Upper lobe of left lung (tissue), 6 donors: ENCODE measurements around the gene TRDMT1. TPM values are rescaled to one million over a fixed set of nuclear protein-coding genes. Genes with fewer than 3 reads are reported as not detected.

Experiments
- ATAC-seq, 2 donors: fragments of 200-7000 bp; cut with Tn5 transposase; one replicate each; pipeline ENCODE4 v1.9.1; 2022; ENCODE audit warnings: mild to moderate bottlenecking in 2 of 2, moderate library complexity in 2 of 2; ENCODE audit not compliant: low FRiP score in 2 of 2
- DNase-seq, 2 donors: peaks; one replicate each; pipeline ENCODE4 v3.0.0-alpha.2; 2019 to 2020
- H3K27ac ChIP-seq, 4 donors: fragments of 200-600 bp; sonication (generic); one replicate each; pipeline ENCODE4 v1.5.1; 2016 to 2019
- H3K27me3 ChIP-seq, 4 donors: fragments of 200-600 bp; sonication (generic); one replicate each; pipeline ENCODE4 v1.5.1; 2017 to 2019
- H3K36me3 ChIP-seq, 4 donors: fragments of 200-600 bp; sonication (generic); one replicate each; pipeline ENCODE4 v1.5.1; 2016 to 2019
- H3K4me1 ChIP-seq, 4 donors: fragments of 200-600 bp; sonication (generic); one replicate each; pipeline ENCODE4 v1.5.1; 2018 to 2019
- H3K4me3 ChIP-seq, 4 donors: fragments of 200-600 bp; sonication (generic); one replicate each; pipeline ENCODE4 v1.5.1; 2017 to 2019; ENCODE audit warnings: mild to moderate bottlenecking in 2 of 4, moderate library complexity in 1 of 4
- H3K9me3 ChIP-seq, 4 donors: fragments of 200-600 bp; sonication (generic); one replicate each; pipeline ENCODE4 v1.5.1; 2018 to 2019
- EP300 ChIP-seq, 4 donors: sonication (generic); formaldehyde crosslinking; IDR thresholded peaks; one replicate each; pipeline ENCODE4 v1.5.1; 2017; ENCODE audit warnings: antibody characterized with exemption in 4 of 4, control low read depth in 2 of 4
- POLR2A ChIP-seq, 4 donors: fragments of 450-650 bp; IDR thresholded peaks; one replicate each; pipeline ENCODE4 v1.5.1; 2016 to 2017; ENCODE audit warnings: antibody characterized with exemption in 4 of 4, mild to moderate bottlenecking in 2 of 4
- POLR2AphosphoS5 ChIP-seq, 2 donors: sonication (generic); formaldehyde crosslinking; IDR thresholded peaks; one replicate each; pipeline ENCODE4 v1.5.1; 2017; ENCODE audit warnings: antibody characterized with exemption in 2 of 2
- WGBS, 2 donors: methylation state at CpG; one replicate each; pipeline ENCODE4 v1.1.5; 2017 to 2018; 5-methylcytosine and 5-hydroxymethylcytosine counted together
- total RNA-seq, 6 donors: library from RNA; depleted of rRNA in 4 of 6; stranded (reverse); fragments of >200 nt in 4 of 6; gene quantifications; one replicate each; pipeline versions ENCODE4 v1.1.0 to v1.2.1, GENCODE V29; 2016 to 2021
- TF ChIP-seq, protein P1 (sequence below), 6 experiments: fragments of 450-650 bp in 4 of 6; fragments of 200-600 bp in 2 of 6; sonication (generic) in 2 of 6; IDR thresholded peaks; one replicate each; pipeline ENCODE4 v1.5.1; 2016 to 2019; ENCODE audit warnings: antibody characterized with exemption in 6 of 6
- donor health status: DM: no; HTN: no; CAD: no; lungs with moderate emphysema.
- donor health status: DM: no; HTN: yes; CAD: no; lungs with severe emphysema.

Gene TRDMT1
- total RNA-seq, 6 donors from 2014 or later, result 5.8 to 22.0 (median 7.4) TPM

DNA sequence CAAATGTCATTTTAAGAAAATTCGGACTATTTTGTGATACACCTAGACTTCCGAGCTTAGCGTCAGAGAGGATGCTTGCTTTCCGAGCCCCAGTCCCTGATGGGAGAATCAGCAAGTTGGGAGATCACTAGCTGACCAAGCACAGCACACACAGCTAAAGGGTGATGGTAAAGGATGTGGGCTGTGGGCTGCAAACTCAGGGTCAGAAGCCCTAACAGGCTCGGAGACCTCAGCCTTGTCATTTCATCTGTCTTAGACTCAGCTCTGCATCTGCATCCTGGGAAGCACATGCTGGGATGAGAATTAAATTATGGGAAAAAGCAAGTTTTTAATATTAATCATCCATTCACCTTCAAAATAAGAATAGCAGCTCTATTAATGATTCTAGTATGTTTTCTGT, 75.1 kb downstream of the TRDMT1 start:
- no peaks in the 10 kb centered on the region for H3K9me3 ChIP-seq
- H3K4me3 ChIP-seq, result no peak overlapping the region
- H3K4me1 ChIP-seq, result no peaks in the 10 kb centered on the region
- 94 to 95% methylated on average over 5 of the region's 5 CpGs for WGBS, 2 donors
- ATAC-seq (no peak), DNase-seq (no peak)
- no peak overlapping the region for H3K27ac ChIP-seq
- TF ChIP-seq, protein P1, sequence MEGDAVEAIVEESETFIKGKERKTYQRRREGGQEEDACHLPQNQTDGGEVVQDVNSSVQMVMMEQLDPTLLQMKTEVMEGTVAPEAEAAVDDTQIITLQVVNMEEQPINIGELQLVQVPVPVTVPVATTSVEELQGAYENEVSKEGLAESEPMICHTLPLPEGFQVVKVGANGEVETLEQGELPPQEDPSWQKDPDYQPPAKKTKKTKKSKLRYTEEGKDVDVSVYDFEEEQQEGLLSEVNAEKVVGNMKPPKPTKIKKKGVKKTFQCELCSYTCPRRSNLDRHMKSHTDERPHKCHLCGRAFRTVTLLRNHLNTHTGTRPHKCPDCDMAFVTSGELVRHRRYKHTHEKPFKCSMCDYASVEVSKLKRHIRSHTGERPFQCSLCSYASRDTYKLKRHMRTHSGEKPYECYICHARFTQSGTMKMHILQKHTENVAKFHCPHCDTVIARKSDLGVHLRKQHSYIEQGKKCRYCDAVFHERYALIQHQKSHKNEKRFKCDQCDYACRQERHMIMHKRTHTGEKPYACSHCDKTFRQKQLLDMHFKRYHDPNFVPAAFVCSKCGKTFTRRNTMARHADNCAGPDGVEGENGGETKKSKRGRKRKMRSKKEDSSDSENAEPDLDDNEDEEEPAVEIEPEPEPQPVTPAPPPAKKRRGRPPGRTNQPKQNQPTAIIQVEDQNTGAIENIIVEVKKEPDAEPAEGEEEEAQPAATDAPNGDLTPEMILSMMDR (IDR thresholded peaks at IDR 0.05), result no peak
- no peak for TF ChIP-seq EP300 (IDR thresholded peaks at IDR 0.05)
- no peak for TF ChIP-seq POLR2A (IDR thresholded peaks at IDR 0.05)
- no peak for TF ChIP-seq POLR2AphosphoS5 (IDR thresholded peaks at IDR 0.05)
- H3K36me3 ChIP-seq, result no peaks in the 10 kb centered on the region
- H3K27me3 ChIP-seq, result no peaks in the 10 kb centered on the region

DNA sequence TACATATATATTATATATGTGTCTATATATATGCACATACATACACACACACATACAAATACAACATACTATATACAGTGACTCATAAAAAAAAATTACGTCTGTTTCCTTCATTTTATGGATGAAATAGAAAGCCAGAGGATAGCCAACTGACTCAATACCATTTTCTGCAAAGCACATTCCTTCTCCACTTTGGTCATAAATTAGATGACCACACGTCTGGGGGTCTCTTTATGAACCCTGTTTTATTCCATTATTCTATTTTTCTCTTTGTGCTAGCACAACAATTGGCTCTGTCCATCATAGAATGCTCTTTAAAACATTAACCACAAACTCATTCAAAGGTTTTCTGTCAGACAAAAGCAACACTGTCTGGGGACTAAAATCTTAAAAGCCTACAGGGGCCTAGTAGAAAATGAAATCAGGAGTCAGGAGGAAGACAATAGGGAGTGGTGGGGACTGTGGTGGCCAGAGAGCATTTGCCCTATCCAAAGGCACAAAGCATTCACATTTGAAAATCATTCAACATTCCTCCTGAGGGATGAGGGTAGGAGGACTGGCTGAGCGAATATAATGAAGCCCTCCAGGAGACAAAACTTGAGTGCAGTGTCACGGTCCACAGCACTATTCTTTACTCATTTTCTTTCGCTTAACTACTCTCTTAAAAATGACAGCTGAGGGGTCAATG, 76.1 kb downstream of the TRDMT1 start:
- ATAC-seq, result no peak
- no peak overlapping the region for H3K27ac ChIP-seq
- TF ChIP-seq POLR2A (IDR thresholded peaks at IDR 0.05) (no peak), POLR2AphosphoS5 (IDR thresholded peaks at IDR 0.05) (no peak), EP300 (IDR thresholded peaks at IDR 0.05) (no peak)
- TF ChIP-seq, protein P1 (IDR thresholded peaks at IDR 0.05), result no peak

DNA sequence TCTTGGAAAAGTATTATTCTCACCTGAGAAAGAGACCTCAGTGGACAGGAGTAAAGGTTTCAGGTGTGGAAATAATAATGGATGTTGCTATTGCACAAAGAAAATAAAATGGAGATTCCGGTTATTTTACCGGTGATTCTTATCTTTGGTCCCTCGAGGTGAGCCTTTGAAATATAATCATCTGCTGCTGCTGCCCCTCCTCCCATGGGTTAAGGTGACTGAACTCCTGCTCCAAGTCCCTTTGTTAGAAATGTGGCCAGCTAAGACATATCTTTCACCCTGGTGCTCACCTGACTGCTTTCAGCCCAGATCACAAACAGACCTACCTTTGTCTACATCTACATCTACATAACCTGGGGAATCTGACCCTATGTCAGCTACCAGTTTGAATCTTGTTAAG, 77.5 kb downstream of the TRDMT1 start:
- Histone ChIP-seq H3K27ac (no peak overlapping the region), H3K36me3 (no peaks in the 10 kb centered on the region), H3K4me3 (no peak overlapping the region), H3K27me3 (no peaks in the 10 kb centered on the region), H3K4me1 (no peaks in the 10 kb centered on the region), H3K9me3 (no peaks in the 10 kb centered on the region)
- no peak for ATAC-seq
- no peak for DNase-seq
- 74 to 87% methylated on average over 3 of the region's 3 CpGs for WGBS, 2 donors
- TF ChIP-seq POLR2AphosphoS5 (IDR thresholded peaks at IDR 0.05) (no peak), POLR2A (IDR thresholded peaks at IDR 0.05) (no peak), EP300 (IDR thresholded peaks at IDR 0.05) (no peak)
- TF ChIP-seq, protein P1 (IDR thresholded peaks at IDR 0.05), result no peak

More for the DNA sequence above, 76.1 kb downstream of the TRDMT1 start:
- Histone ChIP-seq H3K27me3 (no peaks in the 10 kb centered on the region), H3K9me3 (no peaks in the 10 kb centered on the region), H3K4me1 (no peaks in the 10 kb centered on the region), H3K4me3 (no peak overlapping the region), H3K36me3 (no peaks in the 10 kb centered on the region)
- 78 to 80% methylated on average over 5 of the region's 5 CpGs for WGBS, 2 donors
- DNase-seq, result no peak

DNA sequence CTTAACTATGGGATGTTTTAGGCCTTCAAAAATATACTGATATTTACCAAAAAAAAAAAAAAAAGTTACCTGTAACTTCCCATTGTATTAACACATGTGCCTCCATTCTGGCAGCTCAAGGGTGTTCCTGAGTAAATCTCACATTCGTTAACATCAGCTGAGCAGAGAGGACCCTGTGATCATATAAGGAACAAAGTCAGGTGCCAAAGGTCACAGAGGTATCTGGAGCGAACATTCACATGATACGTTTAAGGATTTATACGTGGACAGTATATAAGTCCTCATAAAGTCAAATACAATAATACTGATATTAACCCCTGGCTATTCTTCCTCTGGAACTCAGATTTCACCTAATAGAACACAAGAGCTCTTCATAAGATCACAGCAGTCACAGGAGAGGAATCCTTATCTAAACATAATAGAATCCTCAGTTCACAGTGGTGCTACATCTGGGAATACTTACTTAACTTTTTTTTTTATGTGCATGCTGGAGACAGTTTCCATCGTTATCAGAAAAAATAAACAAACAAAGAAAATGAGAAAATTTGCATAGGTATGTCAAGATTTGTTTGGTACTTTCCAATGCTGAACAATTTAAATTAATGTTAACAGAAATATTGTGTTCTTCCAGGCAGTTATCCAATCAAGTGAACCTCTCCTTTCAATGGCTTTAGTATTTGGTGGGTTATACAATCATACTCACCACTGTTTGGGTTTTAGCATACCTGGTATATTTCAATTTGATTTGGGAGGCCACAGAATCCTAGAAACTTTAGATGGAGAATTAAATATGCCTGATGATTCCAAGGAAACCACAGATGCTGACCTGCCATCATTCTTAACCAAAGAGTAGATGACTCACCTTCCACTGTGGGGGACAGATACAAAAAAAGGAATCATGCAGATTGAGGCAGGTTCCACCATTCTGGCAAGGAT, 78.5 kb downstream of the TRDMT1 start:
- Histone ChIP-seq H3K27ac (no peak overlapping the region), H3K4me3 (no peak overlapping the region)

DNA sequence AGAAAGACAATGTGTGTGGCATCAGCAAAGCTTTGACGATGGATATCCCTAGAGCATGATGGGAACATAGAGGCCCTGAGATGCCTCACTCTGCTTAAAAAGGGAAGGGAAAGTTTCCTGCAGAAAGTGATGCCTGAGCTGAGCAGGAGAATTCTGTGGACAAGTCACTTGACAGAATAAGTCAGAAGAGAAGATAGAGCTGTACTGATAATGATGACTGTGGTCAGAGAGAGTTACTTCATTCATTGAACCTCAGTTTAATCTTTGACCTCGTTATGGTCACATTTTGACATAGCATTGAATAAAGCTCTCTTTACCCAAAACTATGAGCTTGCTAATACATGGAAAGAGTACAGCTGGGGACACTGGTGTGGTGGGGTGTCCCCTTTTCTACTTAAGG, 79.4 kb downstream of the TRDMT1 start:
- Histone ChIP-seq H3K36me3 (no peaks in the 10 kb centered on the region), H3K27ac (no peak overlapping the region), H3K4me1 (no peaks in the 10 kb centered on the region), H3K9me3 (no peaks in the 10 kb centered on the region), H3K27me3 (no peaks in the 10 kb centered on the region), H3K4me3 (no peak overlapping the region)
- no peak for DNase-seq
- ATAC-seq, result no peak
- no peak for TF ChIP-seq EP300 (IDR thresholded peaks at IDR 0.05)
- WGBS, 2 donors, result 87 to 92% methylated on average over 2 of the region's 2 CpGs

More for the DNA sequence above, 78.5 kb downstream of the TRDMT1 start:
- no peak for TF ChIP-seq POLR2A (IDR thresholded peaks at IDR 0.05)
- H3K9me3 ChIP-seq, result no peaks in the 10 kb centered on the region
- 75 to 79% methylated on average over 5 of the region's 5 CpGs for WGBS, 2 donors
- no peaks in the 10 kb centered on the region for H3K27me3 ChIP-seq
- H3K36me3 ChIP-seq, result no peaks in the 10 kb centered on the region
- DNase-seq, result no peak
- H3K4me1 ChIP-seq, result no peaks in the 10 kb centered on the region
- no peak for ATAC-seq
